ENCODE measurements around the gene PELI2. TPM values are rescaled to one million over a fixed set of nuclear protein-coding genes. Genes with fewer than 3 reads are reported as not detected.

Gene PELI2
- total RNA-seq, 1 experiment from 2014 or later: 2.0 TPM

GRCh38 chr14:56202256-56202655 lies 84.0 kb downstream of the PELI2 start:
- Histone ChIP-seq H3K27me3 (ENCODE audit: insufficient read depth, low read length) (peaks cover 19% of the 10 kb centered on the region), H3K27ac (ENCODE audit: low read depth, low read length) (no peak overlapping the region), H3K9ac (ENCODE audit: low read length) (no peak overlapping the region), H3K9me3 (ENCODE audit: control insufficient read depth in 1 of 2, insufficient read depth in 1 of 2, low read depth in 1 of 2, low read length in 2 of 2) (no peaks in the 10 kb centered on the region), H3K4me2 (ENCODE audit: low read length) (no peak overlapping the region), H2AFZ (ENCODE audit: low read depth, low read length, poor library complexity, severe bottlenecking) (no peak overlapping the region), H3K9me2 (ENCODE audit: insufficient read depth) (no peaks in the 10 kb centered on the region), H3K79me2 (ENCODE audit: insufficient read depth, low read length) (no peaks in the 10 kb centered on the region), H3K4me3 (replicated peaks in 1 of 2; ENCODE audit: low read depth in 1 of 2, low read length in 2 of 2) (no peak overlapping the region), H3K4me1 (ENCODE audit: control insufficient read depth in 1 of 2, insufficient read depth in 2 of 2, low read length in 2 of 2) (no peaks in the 10 kb centered on the region), H4K20me1 (ENCODE audit: insufficient read depth) (no peaks in the 10 kb centered on the region), H3K36me3 (ENCODE audit: control insufficient read depth in 1 of 2, insufficient read depth in 2 of 2, low read length in 2 of 2) (no peaks in the 10 kb centered on the region)
- DNase-seq (ENCODE audit: low read depth, low spot score): no peak
- no peak for ATAC-seq
- TF ChIP-seq JUND (IDR thresholded peaks at IDR 0.05): no peak
- TF ChIP-seq SIN3A (IDR thresholded peaks at IDR 0.05; ENCODE audit: low read depth): no peak
- ChIA-PET CTCF (no interaction called here), POLR2A (no interaction called here), RAD21 (ENCODE audit: low non-redundant PET in 1 of 2, low total read pairs in 2 of 2, uncharacterized antibody in 2 of 2, unreplicated experiment in 2 of 2) (no interaction called here)
- intact Hi-C loops (cut with micrococcal nuclease): no loop called here
- no TSS peak for BruUV-seq (replicated peaks)

- H3K4me3 ChIP-seq (replicated peaks in 1 of 2; ENCODE audit: low read depth in 1 of 2, low read length in 2 of 2): no peak overlapping the region
- no peaks in the 10 kb centered on the region for H3K9me2 ChIP-seq (ENCODE audit: insufficient read depth)
- H4K20me1 ChIP-seq (ENCODE audit: insufficient read depth): no peaks in the 10 kb centered on the region
- no peak overlapping the region for H3K4me2 ChIP-seq (ENCODE audit: low read length)
- peaks cover 39% of the 10 kb centered on the region for H3K27me3 ChIP-seq (ENCODE audit: insufficient read depth, low read length)
- intact Hi-C loops (cut with micrococcal nuclease): no loop called here
- no peaks in the 10 kb centered on the region for H3K4me1 ChIP-seq (ENCODE audit: control insufficient read depth in 1 of 2, insufficient read depth in 2 of 2, low read length in 2 of 2)
- TF ChIP-seq FOSL1 (IDR thresholded peaks at IDR 0.05; ENCODE audit: low read depth): no peak
- no peak for TF ChIP-seq JUND (IDR thresholded peaks at IDR 0.05)
- TF ChIP-seq YY1 (IDR thresholded peaks at IDR 0.05; ENCODE audit: extremely low read depth, insufficient replicate concordance, low read depth, low read length): no peak
- TF ChIP-seq EGR1 (IDR thresholded peaks at IDR 0.05; ENCODE audit: low read depth): no peak
- no peak for TF ChIP-seq ZFX (IDR thresholded peaks at IDR 0.05)
- TF ChIP-seq CTCF (IDR thresholded peaks at IDR 0.05 in 2 of 3, conservative IDR thresholded peaks at IDR 0.05 in 1 of 3; ENCODE audit: borderline replicate concordance in 1 of 3, insufficient read depth in 1 of 3, low read depth in 2 of 3, low read length in 2 of 3): no peak
- TF ChIP-seq SIN3A (IDR thresholded peaks at IDR 0.05; ENCODE audit: low read depth): no peak
- no peak for TF ChIP-seq ZBTB33 (IDR thresholded peaks at IDR 0.05; ENCODE audit: extremely low read depth, insufficient replicate concordance, low read length)
- TF ChIP-seq RAD21 (IDR thresholded peaks at IDR 0.05; ENCODE audit: low read depth): no peak
- TF ChIP-seq TCF7L2 (IDR thresholded peaks at IDR 0.05; ENCODE audit: borderline replicate concordance, extremely low read depth, insufficient read depth, insufficient read length): no peak
- no peak for TF ChIP-seq MAX (IDR thresholded peaks at IDR 0.05)
- TF ChIP-seq ZNF274 (IDR thresholded peaks at IDR 0.05; ENCODE audit: low read depth, low read length): no peak
- TF ChIP-seq EZH2phosphoT487 (IDR thresholded peaks at IDR 0.05; ENCODE audit: borderline replicate concordance): no peak
- TF ChIP-seq ELF1 (IDR thresholded peaks at IDR 0.05; ENCODE audit: borderline replicate concordance, low read depth): no peak
- no peak for TF ChIP-seq SRF (IDR thresholded peaks at IDR 0.05; ENCODE audit: low read depth)
- TF ChIP-seq ATF3 (IDR thresholded peaks at IDR 0.05): no peak
- TF ChIP-seq CBX3 (IDR thresholded peaks at IDR 0.05; ENCODE audit: low read depth): no peak
- no peak overlapping the region for H3K27ac ChIP-seq (ENCODE audit: low read depth, low read length)
- H2AFZ ChIP-seq (ENCODE audit: low read depth, low read length, poor library complexity, severe bottlenecking): no peak overlapping the region
- no peaks in the 10 kb centered on the region for H3K9me3 ChIP-seq (ENCODE audit: control insufficient read depth in 1 of 2, insufficient read depth in 1 of 2, low read depth in 1 of 2, low read length in 2 of 2)
- ChIA-PET POLR2A (no interaction called here), RAD21 (ENCODE audit: low non-redundant PET in 1 of 2, low total read pairs in 2 of 2, uncharacterized antibody in 2 of 2, unreplicated experiment in 2 of 2) (no interaction called here), CTCF (no interaction called here)
- DNase-seq (ENCODE audit: low read depth, low spot score) (no peak), ATAC-seq (no peak)
- BruUV-seq (replicated peaks): no TSS peak
- H3K36me3 ChIP-seq (ENCODE audit: control insufficient read depth in 1 of 2, insufficient read depth in 2 of 2, low read length in 2 of 2): no peaks in the 10 kb centered on the region
- H3K9ac ChIP-seq (ENCODE audit: low read length): no peak overlapping the region
- no peaks in the 10 kb centered on the region for H3K79me2 ChIP-seq (ENCODE audit: insufficient read depth, low read length)
Measured at GRCh38 chr14:56205881-56206280, 87.7 kb downstream of the PELI2 start.
